ENCODE data around the gene SLC5A10.

GRCh38 chr17:18993905-18994526, 42.1 kb downstream of the SLC5A10 start:
- TF ChIP-seq POLR2AphosphoS5 (IDR thresholded peaks at IDR 0.05) (no peak), CTCF (IDR thresholded peaks at IDR 0.05) (no peak)

Data from transverse colon (tissue), 4 donors.